H54 (cell line): ENCODE measurements around the gene LEP.
"Not testable (repeated sequence)": the region's sequence is repeated elsewhere in the genome, so short reads cannot be mapped to it uniquely, and the experiment has no call there.

Source experiments
- DNase-seq: peaks from one replicate; pipeline ENCODE4 v3.0.0; 2011; ENCODE audit warnings: low spot score, mixed read lengths; ENCODE audit not compliant: insufficient read length
- FAIRE-seq: peaks from 3 replicates; lab custom pipeline; 2011; peaks lifted over from hg19 to GRCh38; lab: Jason Lieb, UNC
- POLR2A ChIP-seq: IDR thresholded peaks from 2 replicates; pipeline ENCODE4 v1.6.1; 2011; ENCODE audit warnings: low read depth, mild to moderate bottlenecking, low read length

The LEP gene

GRCh38 chr7:128266883-128267594, 26.0 kb downstream of the LEP start:
- no peak for TF ChIP-seq POLR2A
- FAIRE-seq, result no peak
- peak; percentile 25 for DNase-seq

DNA sequence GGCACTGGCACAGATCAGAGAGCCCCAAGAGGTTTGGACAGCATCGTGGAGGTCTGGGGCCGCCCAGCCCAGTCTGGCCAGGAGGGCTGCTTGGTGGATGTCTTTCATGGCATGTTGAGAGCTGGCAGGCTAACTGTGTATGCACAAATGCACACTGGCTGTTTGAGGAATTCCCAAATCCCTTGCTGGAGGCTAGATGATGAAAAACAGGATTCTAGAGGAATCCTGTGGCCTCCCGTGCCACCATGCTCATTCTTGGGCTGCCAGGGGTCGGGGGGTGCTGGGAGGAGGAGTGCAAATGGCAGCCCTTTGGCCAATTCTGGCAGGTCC, 26.5 kb downstream of the LEP start:
- FAIRE-seq, result no peak
- DNase-seq, result no peak

DNA sequence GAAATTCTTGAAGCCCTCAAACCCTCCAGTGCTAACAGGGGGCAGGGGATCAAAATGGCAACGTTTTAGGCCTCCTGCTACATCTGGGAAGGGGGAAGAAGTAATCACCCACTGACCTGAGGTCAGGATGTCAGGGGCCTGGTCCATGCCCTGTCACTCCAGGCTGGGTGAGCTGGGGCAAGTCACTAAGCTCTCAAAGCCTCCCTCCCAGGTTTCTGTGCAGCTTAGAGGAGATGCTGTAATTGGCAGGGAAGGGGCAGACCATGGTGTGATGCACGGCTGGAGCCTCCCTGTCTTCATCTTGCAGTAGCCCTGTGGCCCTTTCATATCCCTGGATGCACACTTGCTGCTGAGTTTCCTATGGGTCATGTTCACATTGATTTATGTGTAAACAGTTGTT, 27.2 kb downstream of the LEP start:
- DNase-seq, result no peak
- no peak for TF ChIP-seq POLR2A
- FAIRE-seq, result no peak

More for the DNA sequence above, 26.5 kb downstream of the LEP start:
- no peak for TF ChIP-seq POLR2A

GRCh38 chr7:128270826-128271272, 29.8 kb downstream of the LEP start:
- no peak for DNase-seq
- no peak for FAIRE-seq
- TF ChIP-seq POLR2A, result no peak

- no peak for DNase-seq
- no peak for TF ChIP-seq POLR2A
- no peak for FAIRE-seq
These were observed 30.4 kb downstream of the LEP start for GRCh38 chr7:128271471-128271941.

DNA sequence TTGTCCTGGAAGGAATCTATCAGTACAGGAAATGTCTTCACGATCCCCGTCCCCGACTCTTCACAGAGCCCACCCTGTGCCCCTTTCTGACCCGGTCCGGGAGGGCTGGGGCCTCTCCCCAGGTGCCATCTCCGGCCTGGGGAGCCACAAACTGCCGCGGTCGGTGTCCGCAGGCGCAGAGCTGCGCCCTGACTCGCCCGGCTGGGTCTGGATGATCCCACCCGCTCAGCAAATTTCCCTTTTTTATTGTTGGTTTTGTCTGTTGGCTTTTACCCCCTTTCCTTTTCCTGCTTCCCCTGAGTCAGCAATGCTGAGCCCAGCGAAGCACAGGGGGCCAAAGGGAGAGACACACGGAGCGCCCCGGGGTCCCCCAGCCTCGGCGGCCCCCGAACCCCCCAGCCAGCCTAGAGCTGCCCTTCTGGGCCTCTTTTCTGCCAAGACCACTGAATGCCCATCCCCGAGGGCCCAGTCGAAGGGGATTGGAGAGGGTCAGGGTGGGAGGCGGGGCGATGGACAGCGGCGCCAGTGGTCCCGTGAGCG, 30.9 kb downstream of the LEP start:
- no peak for DNase-seq
- TF ChIP-seq POLR2A, result no peak
- no peak for FAIRE-seq

GRCh38 chr7:128274246-128274883, 33.3 kb downstream of the LEP start:
- no peak for TF ChIP-seq POLR2A
- DNase-seq, result no peak
- no peak for FAIRE-seq

DNA sequence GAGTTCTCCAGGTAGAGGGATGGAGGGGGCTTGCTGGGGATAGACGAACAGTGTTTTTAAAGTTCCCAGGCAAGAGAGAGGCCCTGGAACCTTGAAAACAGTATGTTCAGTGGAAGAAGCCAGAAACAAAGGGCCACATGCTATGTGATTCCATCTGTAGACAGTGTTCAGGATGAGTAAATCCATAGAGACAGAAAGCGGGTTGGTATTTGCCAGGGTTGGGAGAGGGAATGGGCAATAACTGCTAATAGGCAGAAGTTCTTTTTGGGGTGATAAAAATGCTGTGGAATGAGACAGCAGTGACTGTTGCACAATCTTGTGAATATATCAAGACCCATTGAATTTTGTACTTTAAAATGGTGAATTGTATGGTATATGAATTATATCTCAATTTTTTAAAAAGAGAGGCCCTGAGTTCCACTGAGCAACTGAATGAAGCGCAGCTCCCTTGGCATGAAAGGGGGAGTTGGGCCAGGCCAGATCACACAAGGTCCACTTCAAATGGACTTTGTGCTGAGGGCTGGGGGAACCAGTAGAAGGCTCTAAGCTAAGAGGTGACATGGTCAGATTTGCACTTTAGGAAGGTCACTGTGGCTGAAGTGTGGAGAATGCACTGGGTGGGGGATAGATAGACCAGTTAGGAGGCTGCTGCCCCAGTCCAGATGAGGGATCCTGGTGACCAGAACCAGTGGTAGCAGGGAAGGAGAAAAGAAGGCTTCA, 34.0 kb downstream of the LEP start:
- FAIRE-seq, result no peak

DNA sequence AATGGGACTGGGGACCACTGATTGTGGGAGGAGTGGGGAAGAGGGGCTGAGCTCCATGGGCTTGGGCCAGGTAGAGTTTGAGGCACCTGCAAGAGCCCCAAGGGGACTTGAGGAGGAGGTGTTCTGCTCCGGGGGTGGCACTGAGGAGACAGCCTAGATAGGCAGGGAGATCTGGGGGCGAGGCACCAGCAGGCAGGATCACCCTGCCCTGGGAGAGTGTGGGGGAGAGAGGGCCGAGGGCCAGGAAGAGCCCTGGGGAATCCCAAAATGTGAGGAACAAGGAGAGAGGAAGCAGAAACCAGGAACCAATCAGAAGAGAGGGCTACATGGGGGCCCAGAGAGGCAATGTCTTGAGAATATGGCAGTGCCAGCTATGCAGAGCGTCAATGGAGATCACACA, 34.6 kb downstream of the LEP start:
- no peak for FAIRE-seq
- no peak for DNase-seq
- no peak for TF ChIP-seq POLR2A

More for the DNA sequence above, 34.0 kb downstream of the LEP start:
- no peak for TF ChIP-seq POLR2A
- no peak for DNase-seq

DNA sequence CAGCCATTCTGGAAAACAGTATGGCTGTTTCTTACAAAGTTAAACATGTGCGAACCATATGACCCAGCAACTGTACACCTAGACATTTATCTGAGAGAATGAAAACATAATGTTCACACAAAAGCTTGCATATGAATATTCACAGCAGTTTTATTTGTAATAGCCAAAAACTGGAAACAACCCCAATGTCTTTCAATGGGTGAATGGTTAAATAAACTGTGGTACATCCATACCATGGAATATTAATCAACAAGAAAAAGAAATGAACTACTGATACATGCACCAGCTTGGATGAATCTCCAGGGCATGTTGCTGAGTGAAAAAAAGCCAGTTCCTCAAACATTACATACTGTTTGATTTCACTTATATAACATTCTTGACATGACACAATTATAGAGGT, 37.3 kb downstream of the LEP start:
- FAIRE-seq (no peak), DNase-seq (no peak)
- TF ChIP-seq POLR2A, result no peak

DNA sequence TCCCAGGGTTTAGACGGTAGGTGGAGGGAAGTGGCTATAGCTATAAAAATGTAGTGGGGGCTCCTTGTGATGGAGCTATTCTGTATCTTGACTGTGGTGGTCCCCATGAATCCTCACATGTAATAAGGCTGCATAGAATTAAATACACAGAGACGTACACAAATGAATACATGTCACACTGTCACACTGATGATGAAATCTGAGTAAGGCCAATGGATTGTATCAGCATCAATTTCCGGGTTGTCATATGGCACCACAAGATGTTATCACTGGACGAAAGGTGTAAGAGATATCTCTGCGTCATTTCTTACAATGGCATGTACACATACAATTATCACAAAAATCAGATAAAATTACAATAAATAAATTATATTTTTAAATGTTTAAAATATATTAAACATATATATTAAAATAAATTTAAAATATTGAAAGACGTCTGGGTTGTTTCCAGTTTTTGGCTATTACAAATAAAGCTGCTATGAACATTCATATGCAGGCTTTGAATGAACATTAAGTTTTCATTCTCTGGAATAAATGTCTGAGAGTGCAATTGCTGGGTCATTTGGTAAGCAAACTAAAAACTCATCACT, 38.1 kb downstream of the LEP start:
- no peak for DNase-seq
- no peak for FAIRE-seq
- TF ChIP-seq POLR2A, result no peak

- not testable (repeated sequence) for DNase-seq, FAIRE-seq
These were observed 39.4 kb downstream of the LEP start for GRCh38 chr7:128280451-128280850.

GRCh38 chr7:128281605-128282380, 40.7 kb downstream of the LEP start:
- no peak for DNase-seq

DNA sequence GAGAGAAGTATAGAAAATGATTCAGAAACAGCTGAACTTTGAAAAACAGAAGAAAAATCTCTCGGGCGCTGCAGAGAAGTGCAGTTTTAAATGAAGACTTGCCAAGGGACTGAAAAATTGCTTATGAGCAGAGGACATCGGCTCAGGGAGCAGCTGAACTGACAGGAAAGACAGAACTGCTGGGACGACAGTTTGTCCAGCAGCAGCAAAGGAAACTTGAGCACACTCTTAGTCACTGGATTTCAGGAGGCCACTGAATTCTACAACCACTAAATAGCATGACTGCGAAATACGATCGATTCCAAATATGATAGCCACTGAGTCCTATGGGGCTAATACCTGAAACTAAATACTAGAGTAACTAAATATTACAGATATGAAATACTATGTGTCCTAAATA, 43.0 kb downstream of the LEP start:
- no peak for TF ChIP-seq POLR2A
- DNase-seq, result no peak
- no peak for FAIRE-seq

More at GRCh38 chr7:128281605-128282380, 40.7 kb downstream of the LEP start:
- TF ChIP-seq POLR2A, result no peak
- FAIRE-seq, result no peak
